Lung (tissue), 12 donors: ENCODE measurements around the gene PABPN1. TPM values are rescaled to one million over a fixed set of nuclear protein-coding genes. Genes with fewer than 3 reads are reported as not detected.

Experiments
- ATAC-seq: fragments of 200-7000 bp; cut with Tn5 transposase; one replicate; pipeline ENCODE4 v1.9.1; 2020; ENCODE audit warnings: moderate number of reproducible peaks; ENCODE audit not compliant: insufficient read depth, low FRiP score
- DNase-seq, 3 donors: peaks; one replicate each; pipeline ENCODE4 v3.0.0-alpha.2; 2013 to 2017
- H3K27ac ChIP-seq, 2 donors: one replicate each; pipeline ENCODE4 v1.5.1; 2013; ENCODE audit warnings: mild to moderate bottlenecking in 2 of 2, moderate library complexity in 2 of 2, control low read depth in 1 of 2, inconsistent platforms in 1 of 2, low read depth in 1 of 2, low read length in 1 of 2
- H3K27me3 ChIP-seq, 3 donors: one replicate each; pipeline ENCODE4 v1.5.1; 2013; ENCODE audit warnings: low read length in 2 of 3; ENCODE audit not compliant: control insufficient read depth in 3 of 3, insufficient read depth in 3 of 3
- H3K36me3 ChIP-seq, 4 donors: one replicate each; pipeline ENCODE4 v1.5.1; 2013; ENCODE audit warnings: low read length in 4 of 4, mild to moderate bottlenecking in 1 of 4, moderate library complexity in 1 of 4; ENCODE audit not compliant: control insufficient read depth in 4 of 4, insufficient read depth in 4 of 4
- H3K4me1 ChIP-seq, 5 donors: one replicate each; pipeline ENCODE4 v1.5.1; 2013; ENCODE audit warnings: low read length in 5 of 5, mild to moderate bottlenecking in 2 of 5, moderate library complexity in 1 of 5; ENCODE audit not compliant: control insufficient read depth in 5 of 5, insufficient read depth in 5 of 5
- H3K4me3 ChIP-seq: one replicate; pipeline ENCODE4 v1.5.1; 2013; ENCODE audit warnings: mild to moderate bottlenecking, control low read depth, moderate library complexity
- H3K9ac ChIP-seq, 2 donors: one replicate each; pipeline ENCODE4 v1.5.1; 2013; ENCODE audit warnings: low read length in 2 of 2, control low read depth in 1 of 2; ENCODE audit not compliant: insufficient read depth in 1 of 2
- H3K9me3 ChIP-seq, 4 donors: one replicate each; pipeline ENCODE4 v1.5.1; 2013; ENCODE audit warnings: low read length in 3 of 4, mild to moderate bottlenecking in 1 of 4, moderate library complexity in 1 of 4; ENCODE audit not compliant: control insufficient read depth in 4 of 4, insufficient read depth in 3 of 4
- CTCF ChIP-seq: IDR thresholded peaks from 2 replicates; pipeline ENCODE4 v1.5.1; 2012; ENCODE audit warnings: mild to moderate bottlenecking; ENCODE audit errors: control extremely low read depth, extremely low read depth
- WGBS, 2 donors: extraction: QIAGEN DNeasy Blood & Tissue Kit; methylation state at CpG; one replicate each; pipeline ENCODE4 v1.1.7; 2013; 5-methylcytosine and 5-hydroxymethylcytosine counted together
- polyA plus RNA-seq, 2 donors: library from polyadenylated mRNA; stranded (reverse); fragments of 200-250 nt; gene quantifications; one replicate each; pipeline ENCODE4 v1.2.1, GENCODE V29; 2013
- total RNA-seq, 2 donors: library from RNA; depleted of rRNA in 1 of 2; stranded (reverse); fragments of >200 nt in 1 of 2; gene quantifications; one replicate each; pipeline ENCODE4 v1.2.1, GENCODE V29; 2014 to 2021
- donor health status: control.
- donor health status: control.
- donor health status: Bipolar disorder and iron deficiency.
- donor health status: healthy.
- donor health status: DM: yes; HTN: yes; CAD: no.

The PABPN1 gene
- total and polyA plus RNA-seq, 4 donors, result 66.0 to 183 (median 103) TPM

- no peak for DNase-seq
- H3K27ac ChIP-seq, result no peak overlapping the region
These were observed 25.1 kb upstream of the PABPN1 start for GRCh38 chr14:23296012-23296777.

GRCh38 chr14:23297096-23297495, 24.2 kb upstream of the PABPN1 start:
- Histone ChIP-seq H3K4me3 (no peak overlapping the region), H3K27me3 (peaks cover 0 to 6% (median 0%) of the 10 kb centered on the region in 3 donors), H3K36me3 (peaks cover 0 to 7% (median 4%) of the 10 kb centered on the region in 4 donors), H3K9me3 (no peaks in the 10 kb centered on the region), H3K27ac (no peak overlapping the region), H3K9ac (no peak overlapping the region), H3K4me1 (peaks cover 5 to 16% (median 9%) of the 10 kb centered on the region in 5 donors)
- ATAC-seq (no peak), DNase-seq (no peak)
- WGBS, 2 donors, result 91 to 93% methylated on average over 7 of the region's 7 CpGs
- no peak for TF ChIP-seq CTCF

More at GRCh38 chr14:23296012-23296777, 25.1 kb upstream of the PABPN1 start:
- no peak for TF ChIP-seq CTCF
- H3K4me3 ChIP-seq, result no peak overlapping the region
- H3K9ac ChIP-seq, result no peak overlapping the region
- peaks cover 5 to 16% (median 9%) of the 10 kb centered on the region in 5 donors for H3K4me1 ChIP-seq
- H3K36me3 ChIP-seq, result peaks cover 0 to 7% (median 4%) of the 10 kb centered on the region in 4 donors
- 93 to 94% methylated on average over 7 of the region's 7 CpGs for WGBS, 2 donors
- no peaks in the 10 kb centered on the region for H3K9me3 ChIP-seq
- H3K27me3 ChIP-seq, result peaks cover 0 to 10% (median 0%) of the 10 kb centered on the region in 3 donors
- no peak for ATAC-seq

GRCh38 chr14:23297611-23298277, 23.5 kb upstream of the PABPN1 start:
- WGBS, 2 donors, result 94 to 95% methylated on average over 7 of the region's 7 CpGs
- Histone ChIP-seq H3K27ac (peak overlapping the region in 1 of 2 donors; percentile 3), H3K4me3 (no peak overlapping the region), H3K9ac (no peak overlapping the region), H3K27me3 (peaks cover 0 to 6% (median 0%) of the 10 kb centered on the region in 3 donors), H3K9me3 (no peaks in the 10 kb centered on the region), H3K4me1 (peaks cover 5 to 16% (median 9%) of the 10 kb centered on the region in 5 donors), H3K36me3 (peaks cover 0 to 7% (median 4%) of the 10 kb centered on the region in 4 donors)
- DNase-seq, result no peak
- no peak for ATAC-seq
- no peak for TF ChIP-seq CTCF
